HepG2 (cell line): ENCODE measurements around the gene ZNF217. TPM values are rescaled to one million over a fixed set of nuclear protein-coding genes. Genes with fewer than 3 reads are reported as not detected.
A peak's percentile ranks its signal among the peaks of the same experiment; 100 is the strongest.

Experiments
- BRD4 ChIP-seq: sonication (generic); formaldehyde crosslinking; IDR thresholded peaks from 2 replicates; pipeline ENCODE4 v1.4.0; 2020; ENCODE audit warnings: missing genetic modification reagents
- FOXP1 ChIP-seq, 2 experiments: fragments of 450-650 bp in 1 of 2; IDR thresholded peaks; 2 replicates each; pipeline ENCODE4 v1.6.1; 2017 to 2018; ENCODE audit warnings: antibody characterized with exemption in 1 of 2
- IRF2 ChIP-seq: IDR thresholded peaks from 2 replicates; pipeline ENCODE4 v1.6.1; 2018; ENCODE audit warnings: missing genetic modification reagents, missing compliant biosample characterization
- IRX3 ChIP-seq: sonication (generic); formaldehyde crosslinking; IDR thresholded peaks from 2 replicates; pipeline ENCODE4 v1.8.1; 2023; ENCODE audit warnings: mild to moderate bottlenecking, low read depth, missing genetic modification reagents, borderline replicate concordance
- JUNB ChIP-seq: sonication (generic); formaldehyde crosslinking; IDR thresholded peaks from 2 replicates; pipeline ENCODE4 v1.8.0; 2022; ENCODE audit warnings: missing genetic modification reagents, mild to moderate bottlenecking, borderline replicate concordance
- MAX ChIP-seq: IDR thresholded peaks from 2 replicates; pipeline ENCODE4 v1.6.1; 2012; ENCODE audit warnings: inconsistent platforms
- MEF2D ChIP-seq: sonication (generic); formaldehyde crosslinking; IDR thresholded peaks from 2 replicates; pipeline ENCODE4 v1.5.1; 2020; ENCODE audit warnings: mild to moderate bottlenecking, missing genetic modification reagents
- MTERF4 ChIP-seq: sonication (generic); formaldehyde crosslinking; IDR thresholded peaks from 2 replicates; pipeline ENCODE4 v1.8.0; 2023; ENCODE audit warnings: mild to moderate bottlenecking, missing genetic modification reagents
- NFE2 ChIP-seq: sonication (generic); formaldehyde crosslinking; IDR thresholded peaks from 2 replicates; pipeline ENCODE4 v1.4.0; 2020; ENCODE audit warnings: missing genetic modification reagents
- PLRG1 ChIP-seq: fragments of 450-650 bp; conservative IDR thresholded peaks from 2 replicates; pipeline ENCODE4 v1.6.1; 2016
- RAD51 ChIP-seq: fragments of 450-650 bp; IDR thresholded peaks from 2 replicates; pipeline ENCODE4 v1.6.1; 2016; ENCODE audit warnings: borderline replicate concordance
- RARG ChIP-seq: sonication (generic); formaldehyde crosslinking; IDR thresholded peaks from 2 replicates; pipeline ENCODE4 v1.4.0; 2020; ENCODE audit warnings: low read depth, mild to moderate bottlenecking, missing genetic modification reagents
- SIX4 ChIP-seq: sonication (generic); formaldehyde crosslinking; IDR thresholded peaks from 2 replicates; pipeline ENCODE4 v1.4.0; 2020; ENCODE audit warnings: missing genetic modification reagents
- TBP ChIP-seq: sonication (generic); formaldehyde crosslinking; IDR thresholded peaks from 2 replicates; pipeline ENCODE4 v1.5.0; 2020; ENCODE audit warnings: missing genetic modification reagents
- U2AF1 ChIP-seq: fragments of 200-400 bp; formaldehyde crosslinking; optimal IDR thresholded peaks from 2 replicates; pipeline ENCODE3; 2017; ENCODE audit warnings: mild to moderate bottlenecking, low read depth, low read length
- XBP1 ChIP-seq: sonication (generic); formaldehyde crosslinking; IDR thresholded peaks from 2 replicates; pipeline ENCODE4 v1.5.0; 2020; ENCODE audit warnings: missing genetic modification reagents
- XRCC5 ChIP-seq: fragments of 200-400 bp; formaldehyde crosslinking; optimal IDR thresholded peaks from 2 replicates; pipeline ENCODE3; 2017; ENCODE audit warnings: mild to moderate bottlenecking, low read length
- ZNF34 ChIP-seq: sonication (generic); formaldehyde crosslinking; IDR thresholded peaks from 2 replicates; pipeline ENCODE4 v1.4.0; 2020; ENCODE audit warnings: mild to moderate bottlenecking, missing genetic modification reagents, borderline replicate concordance
- ZNF550 ChIP-seq: sonication (generic); formaldehyde crosslinking; IDR thresholded peaks from 2 replicates; pipeline ENCODE4 v1.4.0; 2020; ENCODE audit warnings: mild to moderate bottlenecking, missing genetic modification reagents, borderline replicate concordance
- ZNF564 ChIP-seq: sonication (generic); formaldehyde crosslinking; IDR thresholded peaks from 2 replicates; pipeline ENCODE4 v1.8.1; 2023; ENCODE audit warnings: mild to moderate bottlenecking, missing genetic modification reagents
- ZNF619 ChIP-seq: sonication (generic); formaldehyde crosslinking; IDR thresholded peaks from 2 replicates; pipeline ENCODE4 v1.4.0; 2020; ENCODE audit warnings: mild to moderate bottlenecking, missing genetic modification reagents
- polyA plus RNA-seq, 8 experiments: library from polyadenylated mRNA; depleted of rRNA in 3 of 8; stranded (reverse) in 7 of 8; unstranded in 1 of 8; fragments of >200 nt; fragmentation: Illumina TruSeq in 4 of 8; extraction: Trizol in 4 of 8; gene quantifications; 2 replicates each; pipeline versions ENCODE4 v1.2.1 to v1.2.3, GENCODE V29; 2011 to 2016; ENCODE audit warnings: low read depth in 4 of 8, missing spikeins in 1 of 8, mixed read lengths in 1 of 8; ENCODE audit not compliant: insufficient read depth in 1 of 8
- total RNA-seq, 5 experiments: library from RNA; depleted of rRNA; stranded (reverse); fragments of >200 nt; fragmentation: Illumina TruSeq; extraction: Trizol; gene quantifications; 2 replicates each; pipeline ENCODE4 v1.2.3, GENCODE V29; 2016; ENCODE audit warnings: low read depth in 1 of 5
- TF ChIP-seq, protein P1 (sequence below): sonication (generic); formaldehyde crosslinking; IDR thresholded peaks from 2 replicates; pipeline ENCODE4 v1.8.0; 2022; ENCODE audit warnings: mild to moderate bottlenecking, missing genetic modification reagents, moderate library complexity
- TF ChIP-seq, protein P2 (sequence below): sonication (generic); formaldehyde crosslinking; IDR thresholded peaks from 2 replicates; pipeline ENCODE4 v1.8.1; 2022; ENCODE audit warnings: mild to moderate bottlenecking, missing genetic modification reagents
- TF ChIP-seq, protein P3 (sequence below): sonication (generic); formaldehyde crosslinking; IDR thresholded peaks from 2 replicates; pipeline ENCODE4 v1.4.0; 2020; ENCODE audit warnings: mild to moderate bottlenecking, missing genetic modification reagents

ZNF217 gene
- total and polyA plus RNA-seq, 2 of the 13 experiments (the other 11 are each of a cell fraction or from before 2014, with no cell fraction given), result 22.3 to 29.8 TPM

GRCh38 chr20:53582574-53583351 lies 10.9 kb downstream of the ZNF217 start (continued):
- TF ChIP-seq JUNB (CRISPR knock-in tag) (no peak; the same call in 1 of the 2 replicates), IRF2 (CRISPR knock-in tag) (no peak), FOXP1 (IDR thresholded peaks at IDR 0.05) (no peak), FOXP1 (CRISPR knock-in tag; IDR thresholded peaks at IDR 0.05) (no peak), XRCC5 (peak; percentile 63), ZNF550 (CRISPR knock-in tag) (no peak), PLRG1 (no peak), ZNF619 (CRISPR knock-in tag) (no peak), SIX4 (CRISPR knock-in tag) (no peak), IRX3 (CRISPR knock-in tag) (no peak), RARG (CRISPR knock-in tag) (no peak), BRD4 (CRISPR knock-in tag) (no peak), MTERF4 (CRISPR knock-in tag) (no peak), ZNF34 (CRISPR knock-in tag) (no peak), XBP1 (CRISPR knock-in tag) (no peak), TBP (CRISPR knock-in tag) (no peak), MEF2D (CRISPR knock-in tag) (no peak), U2AF1 (no peak), ZNF564 (CRISPR knock-in tag) (no peak), NFE2 (CRISPR knock-in tag) (0 out of 2 replicates have a peak, but pooled peaks have one; percentile 42), RAD51 (no peak), MAX (no peak)
- TF ChIP-seq, protein P1, sequence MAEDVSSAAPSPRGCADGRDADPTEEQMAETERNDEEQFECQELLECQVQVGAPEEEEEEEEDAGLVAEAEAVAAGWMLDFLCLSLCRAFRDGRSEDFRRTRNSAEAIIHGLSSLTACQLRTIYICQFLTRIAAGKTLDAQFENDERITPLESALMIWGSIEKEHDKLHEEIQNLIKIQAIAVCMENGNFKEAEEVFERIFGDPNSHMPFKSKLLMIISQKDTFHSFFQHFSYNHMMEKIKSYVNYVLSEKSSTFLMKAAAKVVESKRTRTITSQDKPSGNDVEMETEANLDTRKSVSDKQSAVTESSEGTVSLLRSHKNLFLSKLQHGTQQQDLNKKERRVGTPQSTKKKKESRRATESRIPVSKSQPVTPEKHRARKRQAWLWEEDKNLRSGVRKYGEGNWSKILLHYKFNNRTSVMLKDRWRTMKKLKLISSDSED, result no peak
- TF ChIP-seq, protein P2, sequence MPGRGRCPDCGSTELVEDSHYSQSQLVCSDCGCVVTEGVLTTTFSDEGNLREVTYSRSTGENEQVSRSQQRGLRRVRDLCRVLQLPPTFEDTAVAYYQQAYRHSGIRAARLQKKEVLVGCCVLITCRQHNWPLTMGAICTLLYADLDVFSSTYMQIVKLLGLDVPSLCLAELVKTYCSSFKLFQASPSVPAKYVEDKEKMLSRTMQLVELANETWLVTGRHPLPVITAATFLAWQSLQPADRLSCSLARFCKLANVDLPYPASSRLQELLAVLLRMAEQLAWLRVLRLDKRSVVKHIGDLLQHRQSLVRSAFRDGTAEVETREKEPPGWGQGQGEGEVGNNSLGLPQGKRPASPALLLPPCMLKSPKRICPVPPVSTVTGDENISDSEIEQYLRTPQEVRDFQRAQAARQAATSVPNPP (CRISPR knock-in tag), result no peak
- TF ChIP-seq, protein P3, sequence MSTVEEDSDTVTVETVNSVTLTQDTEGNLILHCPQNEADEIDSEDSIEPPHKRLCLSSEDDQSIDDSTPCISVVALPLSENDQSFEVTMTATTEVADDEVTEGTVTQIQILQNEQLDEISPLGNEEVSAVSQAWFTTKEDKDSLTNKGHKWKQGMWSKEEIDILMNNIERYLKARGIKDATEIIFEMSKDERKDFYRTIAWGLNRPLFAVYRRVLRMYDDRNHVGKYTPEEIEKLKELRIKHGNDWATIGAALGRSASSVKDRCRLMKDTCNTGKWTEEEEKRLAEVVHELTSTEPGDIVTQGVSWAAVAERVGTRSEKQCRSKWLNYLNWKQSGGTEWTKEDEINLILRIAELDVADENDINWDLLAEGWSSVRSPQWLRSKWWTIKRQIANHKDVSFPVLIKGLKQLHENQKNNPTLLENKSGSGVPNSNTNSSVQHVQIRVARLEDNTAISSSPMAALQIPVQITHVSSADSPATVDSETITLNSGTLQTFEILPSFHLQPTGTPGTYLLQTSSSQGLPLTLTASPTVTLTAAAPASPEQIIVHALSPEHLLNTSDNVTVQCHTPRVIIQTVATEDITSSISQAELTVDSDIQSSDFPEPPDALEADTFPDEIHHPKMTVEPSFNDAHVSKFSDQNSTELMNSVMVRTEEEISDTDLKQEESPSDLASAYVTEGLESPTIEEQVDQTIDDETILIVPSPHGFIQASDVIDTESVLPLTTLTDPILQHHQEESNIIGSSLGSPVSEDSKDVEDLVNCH (CRISPR knock-in tag), result no peak
